ENCODE measurements around the gene GPRC5A. TPM values are rescaled to one million over a fixed set of nuclear protein-coding genes. Genes with fewer than 3 reads are reported as not detected.

Gene GPRC5A
- total RNA-seq, 6 donors from 2014 or later, result 194 to 890 (median 653) TPM

GRCh38 chr12:12864243-12864642, 27.1 kb upstream of the GPRC5A start:
- 96 to 98% methylated on average over 2 of the region's 2 CpGs for WGBS, 2 donors
- no peak for TF ChIP-seq CTCF (IDR thresholded peaks at IDR 0.05)
- no peak for TF ChIP-seq EP300 (IDR thresholded peaks at IDR 0.05)
- TF ChIP-seq POLR2A (IDR thresholded peaks at IDR 0.05), result no peak
- TF ChIP-seq POLR2AphosphoS5 (IDR thresholded peaks at IDR 0.05), result no peak
- Histone ChIP-seq H3K36me3 (no peaks in the 10 kb centered on the region), H3K9me3 (no peaks in the 10 kb centered on the region), H3K4me3 (no peak overlapping the region), H3K27ac (no peak overlapping the region), H3K4me1 (no peaks in the 10 kb centered on the region), H3K27me3 (no peaks in the 10 kb centered on the region)
- no peak for DNase-seq
- ATAC-seq (ENCODE audit: low FRiP score in 2 of 2), result no peak

GRCh38 chr12:12868477-12869235, 22.7 kb upstream of the GPRC5A start:
- WGBS, 2 donors, result 88 to 94% methylated on average over 3 of the region's 3 CpGs
- Histone ChIP-seq H3K9me3 (no peaks in the 10 kb centered on the region), H3K4me3 (no peak overlapping the region), H3K4me1 (peaks cover 0 to 14% (median 4%) of the 10 kb centered on the region in 4 donors), H3K27ac (no peak overlapping the region), H3K27me3 (no peaks in the 10 kb centered on the region), H3K36me3 (no peaks in the 10 kb centered on the region)
- DNase-seq (no peak), ATAC-seq (ENCODE audit: low FRiP score in 2 of 2) (no peak)
- no peak for TF ChIP-seq CTCF (IDR thresholded peaks at IDR 0.05)
- no peak for TF ChIP-seq EP300 (IDR thresholded peaks at IDR 0.05)
- TF ChIP-seq POLR2A (IDR thresholded peaks at IDR 0.05), result no peak
- TF ChIP-seq POLR2AphosphoS5 (IDR thresholded peaks at IDR 0.05), result no peak

GRCh38 chr12:12870465-12870864, 20.9 kb upstream of the GPRC5A start:
- TF ChIP-seq EP300 (IDR thresholded peaks at IDR 0.05) (no peak), CTCF (IDR thresholded peaks at IDR 0.05) (no peak), POLR2A (IDR thresholded peaks at IDR 0.05) (no peak), POLR2AphosphoS5 (IDR thresholded peaks at IDR 0.05) (no peak)
- Histone ChIP-seq H3K27ac (no peak overlapping the region), H3K4me1 (peaks cover 0 to 14% (median 4%) of the 10 kb centered on the region in 4 donors), H3K4me3 (no peak overlapping the region), H3K27me3 (no peaks in the 10 kb centered on the region), H3K9me3 (no peaks in the 10 kb centered on the region), H3K36me3 (no peaks in the 10 kb centered on the region)
- DNase-seq (no peak), ATAC-seq (ENCODE audit: low FRiP score in 2 of 2) (no peak)
- WGBS, 2 donors, result 93 to 94% methylated on average over 7 of the region's 7 CpGs

GRCh38 chr12:12871587-12872138, 19.7 kb upstream of the GPRC5A start:
- no peaks in the 10 kb centered on the region for H3K9me3 ChIP-seq
- DNase-seq, result no peak
- no peaks in the 10 kb centered on the region for H3K27me3 ChIP-seq
- H3K4me3 ChIP-seq, result no peak overlapping the region
- H3K36me3 ChIP-seq, result no peaks in the 10 kb centered on the region
- peaks cover 0 to 14% (median 4%) of the 10 kb centered on the region in 4 donors for H3K4me1 ChIP-seq
- TF ChIP-seq EP300 (IDR thresholded peaks at IDR 0.05) (no peak), POLR2AphosphoS5 (IDR thresholded peaks at IDR 0.05) (no peak), CTCF (IDR thresholded peaks at IDR 0.05) (no peak), POLR2A (IDR thresholded peaks at IDR 0.05) (no peak)
- WGBS, 2 donors, result 91 to 93% methylated on average over 6 of the region's 6 CpGs
- H3K27ac ChIP-seq, result peak overlapping the region; percentile 2 to 71 (median 50)
- no peak for ATAC-seq (ENCODE audit: low FRiP score in 2 of 2)

Measured in upper lobe of left lung (tissue), 6 donors.